HG03469 (cell line): ENCODE measurements around the gene ITFG1.
"Not testable (repeated sequence)": the region's sequence is repeated elsewhere in the genome, so short reads cannot be mapped to it uniquely, and the experiment has no call there.

Experiments used
- ATAC-seq: cut with Tn5 transposase; IDR thresholded peaks from one replicate; pipeline ENCODE4 v1.9.1; 2021; ENCODE audit warnings: mild to moderate bottlenecking, moderate library complexity, moderate number of reproducible peaks; ENCODE audit not compliant: unreplicated experiment

The ITFG1 gene

GRCh38 chr16:47258874-47259461 lies 201.9 kb downstream of the ITFG1 start:
- peak; percentile 55 for ATAC-seq

GRCh38 chr16:47254756-47255155 lies 206.1 kb downstream of the ITFG1 start:
- no peak for ATAC-seq

- ATAC-seq = no peak
Measured at GRCh38 chr16:47250983-47251382, 209.9 kb downstream of the ITFG1 start.

- no peak for ATAC-seq
Measured at GRCh38 chr16:47247690-47248089, 213.2 kb downstream of the ITFG1 start.

GRCh38 chr16:47244206-47244605 lies 216.7 kb downstream of the ITFG1 start:
- no peak for ATAC-seq

GRCh38 chr16:47241061-47241460 lies 219.8 kb downstream of the ITFG1 start:
- ATAC-seq = no peak

- ATAC-seq = no peak
Measured at GRCh38 chr16:47236716-47237115, 224.1 kb downstream of the ITFG1 start.

GRCh38 chr16:47230296-47230695 lies 230.6 kb downstream of the ITFG1 start:
- ATAC-seq = no peak

GRCh38 chr16:47229053-47230050 lies 231.5 kb downstream of the ITFG1 start:
- no peak for ATAC-seq

- no peak for ATAC-seq
Measured at GRCh38 chr16:47228241-47228640, 232.6 kb downstream of the ITFG1 start.

- no peak for ATAC-seq
Measured at GRCh38 chr16:47213761-47214440, 247.0 kb downstream of the ITFG1 start.

GRCh38 chr16:47211218-47211617 lies 249.6 kb downstream of the ITFG1 start:
- no peak for ATAC-seq

GRCh38 chr16:47204736-47205504 lies 255.9 kb downstream of the ITFG1 start:
- ATAC-seq = no peak

- ATAC-seq = not testable (repeated sequence)
Measured at GRCh38 chr16:47203433-47203832, 257.4 kb downstream of the ITFG1 start.

GRCh38 chr16:47198180-47198575 lies 262.7 kb downstream of the ITFG1 start:
- ATAC-seq = no peak

GRCh38 chr16:47197536-47198179 lies 263.2 kb downstream of the ITFG1 start:
- ATAC-seq = no peak

GRCh38 chr16:47196457-47196856 lies 264.4 kb downstream of the ITFG1 start:
- no peak for ATAC-seq

GRCh38 chr16:47182318-47182717 lies 278.5 kb downstream of the ITFG1 start:
- no peak for ATAC-seq

GRCh38 chr16:47181066-47181465 lies 279.8 kb downstream of the ITFG1 start:
- ATAC-seq = not testable (repeated sequence)

- ATAC-seq = no peak
Measured at GRCh38 chr16:47180073-47180472, 280.8 kb downstream of the ITFG1 start.
